Smooth muscle cell (in vitro differentiated cells): ENCODE measurements around the gene S100P. TPM values are rescaled to one million over a fixed set of nuclear protein-coding genes. Genes with fewer than 3 reads are reported as not detected.
"Not testable (repeated sequence)": the region's sequence is repeated elsewhere in the genome, so short reads cannot be mapped to it uniquely, and the experiment has no call there.

Source experiments
- DNase-seq: peaks from one replicate; lab custom pipeline; 2025; ENCODE audit not compliant: unreplicated experiment; lab: John Stamatoyannopoulos, UW
- H2AFZ ChIP-seq: fragments of 200-600 bp; sonication (generic); 2 replicates; pipeline ENCODE4 v1.6.0; 2016; ENCODE audit warnings: antibody characterized with exemption, low read depth, mild to moderate bottlenecking
- H3F3A ChIP-seq: fragments of 200-600 bp; sonication (generic); 2 replicates; pipeline ENCODE4 v1.6.0; 2017; ENCODE audit warnings: antibody characterized with exemption, low read depth
- H3K27ac ChIP-seq: fragments of 200-600 bp; sonication (generic); 2 replicates; pipeline ENCODE4 v1.5.1; 2016; ENCODE audit warnings: low read depth, mild to moderate bottlenecking
- H3K27me3 ChIP-seq: fragments of 200-600 bp; sonication (generic); 2 replicates; pipeline ENCODE4 v1.6.1; 2016; ENCODE audit warnings: low read depth, mild to moderate bottlenecking
- H3K36me3 ChIP-seq: fragments of 200-600 bp; sonication (generic); 2 replicates; pipeline ENCODE4 v1.5.1; 2016; ENCODE audit warnings: low read depth
- H3K4me1 ChIP-seq: fragments of 200-600 bp; sonication (generic); 2 replicates; pipeline ENCODE4 v1.5.1; 2016; ENCODE audit warnings: low read depth
- H3K4me2 ChIP-seq: fragments of 200-600 bp; sonication (generic); 2 replicates; pipeline ENCODE4 v1.6.0; 2016; ENCODE audit warnings: mild to moderate bottlenecking
- H3K4me3 ChIP-seq: fragments of 200-600 bp; sonication (generic); 2 replicates; pipeline ENCODE4 v1.5.1; 2016; ENCODE audit warnings: mild to moderate bottlenecking
- H3K79me2 ChIP-seq: fragments of 200-600 bp; sonication (generic); 2 replicates; pipeline ENCODE4 v1.6.0; 2016; ENCODE audit warnings: low read depth, mild to moderate bottlenecking
- H3K9ac ChIP-seq: fragments of 200-600 bp; sonication (generic); 2 replicates; pipeline ENCODE4 v1.6.0; 2016; ENCODE audit warnings: low read depth
- H3K9me3 ChIP-seq: fragments of 200-600 bp; sonication (generic); replicated peaks from 2 replicates; pipeline ENCODE4 v1.5.1; 2016; ENCODE audit warnings: low read depth
- H4K20me1 ChIP-seq: fragments of 200-600 bp; sonication (generic); 2 replicates; pipeline ENCODE4 v1.6.0; 2016; ENCODE audit warnings: low read depth
- WGBS: methylation state at CpG from one replicate; pipeline ENCODE4 v1.1.7; 2016; ENCODE audit warnings: low lambda C conversion rate; 5-methylcytosine and 5-hydroxymethylcytosine counted together
- polyA plus RNA-seq: library from polyadenylated mRNA; unstranded; fragments of >200 nt; fragmentation: Nextera tagmentation; extraction: Ambion mirVana; gene quantifications from 2 replicates; pipeline ENCODE4 v1.2.1, GENCODE V29; 2016
- total RNA-seq: library from RNA; depleted of rRNA; stranded (reverse); fragments of >200 nt; gene quantifications from 2 replicates; pipeline ENCODE4 v1.2.3, GENCODE V29; 2014
- TF ChIP-seq, protein P1 (sequence below): fragments of 200-600 bp; sonication (generic); IDR thresholded peaks from 2 replicates; pipeline ENCODE4 v1.5.1; 2017; ENCODE audit warnings: borderline replicate concordance, mild to moderate bottlenecking, antibody characterized with exemption; ENCODE audit not compliant: insufficient read depth, poor library complexity, severe bottlenecking

The S100P gene
- total and polyA plus RNA-seq, 2 experiments from 2014 or later: 4.0 to 6.6 TPM

DNA sequence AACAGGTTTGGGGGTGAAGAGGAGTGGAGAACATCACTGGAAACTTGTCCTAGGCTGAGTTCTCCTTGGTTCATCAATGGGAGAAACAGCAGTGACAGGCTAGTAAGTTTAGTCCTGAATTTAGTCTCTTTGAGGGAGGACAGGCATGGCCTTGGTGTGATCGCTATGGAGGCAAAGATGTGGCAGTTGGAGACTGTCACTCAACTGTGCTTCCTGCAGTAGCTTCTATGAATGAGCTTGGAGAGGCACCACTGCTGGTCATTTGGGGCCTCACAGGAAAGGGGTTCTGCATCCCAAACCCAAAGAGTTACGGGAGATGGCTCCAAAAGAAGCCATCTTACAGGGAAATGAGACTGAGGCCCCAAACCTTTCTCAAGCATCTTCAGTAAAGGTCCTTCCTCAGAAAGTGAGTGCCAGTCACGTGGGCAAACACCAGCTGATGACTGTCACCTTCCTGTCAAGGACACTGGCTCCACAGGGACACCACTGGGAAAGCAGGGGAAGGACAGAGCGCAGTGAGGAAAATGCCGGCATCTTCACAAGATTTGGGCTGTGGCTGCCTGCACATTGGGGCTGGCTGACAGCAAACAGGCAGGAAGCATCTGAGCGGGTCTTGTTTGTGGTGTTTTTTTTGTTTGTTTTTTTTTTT is 46.0 kb upstream of the S100P start:
- no peaks in the 10 kb centered on the region for H3K36me3 ChIP-seq

DNA sequence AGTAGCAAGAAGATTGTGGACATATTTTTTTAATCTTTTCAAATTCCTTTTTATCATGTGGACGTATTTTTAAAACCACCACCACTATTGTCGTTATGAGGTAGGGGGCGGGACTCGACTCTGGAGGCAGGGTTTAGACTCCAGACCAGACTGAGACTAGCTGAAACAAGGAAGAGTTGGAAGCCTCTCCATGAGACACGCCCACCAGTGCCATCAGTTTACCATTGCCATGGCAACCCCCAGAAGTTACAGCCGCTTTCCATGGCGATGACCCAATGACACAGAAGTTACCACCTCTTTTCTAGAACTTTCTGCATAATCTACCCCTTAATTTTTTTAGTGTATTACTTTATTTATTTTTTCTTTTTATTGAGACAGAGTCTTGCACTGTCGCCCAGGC is 44.5 kb upstream of the S100P start:
- H3F3A ChIP-seq: no peaks in the 10 kb centered on the region
- H3K27ac ChIP-seq: no peak overlapping the region
- H3K27me3 ChIP-seq: no peaks in the 10 kb centered on the region
- no peak overlapping the region for H3K9ac ChIP-seq
- H3K36me3 ChIP-seq: no peaks in the 10 kb centered on the region
- DNase-seq: no peak
- 92% methylated on average over 8 of the region's 8 CpGs for WGBS
- no peak overlapping the region for H2AFZ ChIP-seq
- TF ChIP-seq, protein P1, sequence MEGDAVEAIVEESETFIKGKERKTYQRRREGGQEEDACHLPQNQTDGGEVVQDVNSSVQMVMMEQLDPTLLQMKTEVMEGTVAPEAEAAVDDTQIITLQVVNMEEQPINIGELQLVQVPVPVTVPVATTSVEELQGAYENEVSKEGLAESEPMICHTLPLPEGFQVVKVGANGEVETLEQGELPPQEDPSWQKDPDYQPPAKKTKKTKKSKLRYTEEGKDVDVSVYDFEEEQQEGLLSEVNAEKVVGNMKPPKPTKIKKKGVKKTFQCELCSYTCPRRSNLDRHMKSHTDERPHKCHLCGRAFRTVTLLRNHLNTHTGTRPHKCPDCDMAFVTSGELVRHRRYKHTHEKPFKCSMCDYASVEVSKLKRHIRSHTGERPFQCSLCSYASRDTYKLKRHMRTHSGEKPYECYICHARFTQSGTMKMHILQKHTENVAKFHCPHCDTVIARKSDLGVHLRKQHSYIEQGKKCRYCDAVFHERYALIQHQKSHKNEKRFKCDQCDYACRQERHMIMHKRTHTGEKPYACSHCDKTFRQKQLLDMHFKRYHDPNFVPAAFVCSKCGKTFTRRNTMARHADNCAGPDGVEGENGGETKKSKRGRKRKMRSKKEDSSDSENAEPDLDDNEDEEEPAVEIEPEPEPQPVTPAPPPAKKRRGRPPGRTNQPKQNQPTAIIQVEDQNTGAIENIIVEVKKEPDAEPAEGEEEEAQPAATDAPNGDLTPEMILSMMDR: no peak
- H3K4me2 ChIP-seq: no peak overlapping the region
- no peaks in the 10 kb centered on the region for H4K20me1 ChIP-seq
- H3K79me2 ChIP-seq: peaks cover 4% of the 10 kb centered on the region
- no peaks in the 10 kb centered on the region for H3K4me1 ChIP-seq
- H3K9me3 ChIP-seq: no peaks in the 10 kb centered on the region
- H3K4me3 ChIP-seq: no peak overlapping the region

More for the DNA sequence above, 46.0 kb upstream of the S100P start:
- Histone ChIP-seq H3K27ac (no peak overlapping the region), H3F3A (no peaks in the 10 kb centered on the region), H3K4me3 (no peak overlapping the region), H4K20me1 (peaks cover 13% of the 10 kb centered on the region), H3K79me2 (peaks cover 18% of the 10 kb centered on the region), H3K9me3 (no peaks in the 10 kb centered on the region), H3K9ac (no peak overlapping the region), H3K27me3 (no peaks in the 10 kb centered on the region), H3K4me2 (no peak overlapping the region), H2AFZ (no peak overlapping the region), H3K4me1 (peaks cover 6% of the 10 kb centered on the region)
- no peak for DNase-seq
- 52% methylated on average over 6 of the region's 6 CpGs for WGBS
- TF ChIP-seq, protein P1: no peak

DNA sequence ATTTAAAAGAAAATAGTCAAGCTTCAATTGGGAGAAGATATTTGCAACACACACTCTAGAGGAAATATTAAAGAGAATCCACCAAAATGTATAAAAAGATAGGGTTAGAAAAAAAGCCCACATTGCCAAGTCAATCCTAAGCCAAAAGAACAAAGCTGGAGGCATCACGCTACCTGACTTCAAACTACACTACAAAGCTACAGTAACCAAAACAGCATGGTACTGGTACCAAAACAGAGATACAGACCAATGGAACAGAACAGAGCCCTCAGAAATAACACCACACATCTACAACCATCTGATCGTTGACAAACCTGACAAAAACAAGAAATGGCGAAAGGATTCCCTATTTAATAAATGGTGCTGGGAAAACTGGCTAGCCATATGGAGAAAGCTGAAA is 39.5 kb upstream of the S100P start:
- not testable (repeated sequence) for H4K20me1 ChIP-seq, H3K4me1 ChIP-seq, DNase-seq, H3K4me2 ChIP-seq, H3K4me3 ChIP-seq, H3K36me3 ChIP-seq, H3F3A ChIP-seq, H2AFZ ChIP-seq, H3K79me2 ChIP-seq, H3K9me3 ChIP-seq, H3K27me3 ChIP-seq, H3K9ac ChIP-seq, H3K27ac ChIP-seq
- WGBS: 96% methylated on average over 3 of the region's 3 CpGs

DNA sequence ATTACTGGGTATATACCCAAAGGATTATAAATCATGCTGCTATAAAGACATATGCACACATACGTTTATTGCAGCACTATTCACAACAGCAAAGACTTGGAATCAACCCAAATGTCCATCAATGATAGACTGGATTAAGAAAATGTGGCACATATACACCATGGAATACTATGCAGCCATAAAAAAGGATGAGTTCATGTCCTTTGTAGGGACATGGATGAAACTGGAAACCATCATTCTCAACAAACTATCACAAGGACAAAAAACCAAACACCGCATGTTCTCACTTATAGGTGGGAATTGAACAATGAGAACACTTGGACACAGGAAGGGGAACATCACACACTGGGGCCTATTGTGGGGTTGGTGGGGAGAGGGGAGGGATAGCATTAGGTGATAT is 38.4 kb upstream of the S100P start:
- H3K27ac ChIP-seq, H3K9ac ChIP-seq, H3K4me2 ChIP-seq, H3K9me3 ChIP-seq, H3K27me3 ChIP-seq, H3K79me2 ChIP-seq, H3K4me3 ChIP-seq, H4K20me1 ChIP-seq, DNase-seq, H3K36me3 ChIP-seq, H3F3A ChIP-seq, H3K4me1 ChIP-seq, H2AFZ ChIP-seq: not testable (repeated sequence)
- WGBS: 89% methylated on average over 2 of the region's 2 CpGs

DNA sequence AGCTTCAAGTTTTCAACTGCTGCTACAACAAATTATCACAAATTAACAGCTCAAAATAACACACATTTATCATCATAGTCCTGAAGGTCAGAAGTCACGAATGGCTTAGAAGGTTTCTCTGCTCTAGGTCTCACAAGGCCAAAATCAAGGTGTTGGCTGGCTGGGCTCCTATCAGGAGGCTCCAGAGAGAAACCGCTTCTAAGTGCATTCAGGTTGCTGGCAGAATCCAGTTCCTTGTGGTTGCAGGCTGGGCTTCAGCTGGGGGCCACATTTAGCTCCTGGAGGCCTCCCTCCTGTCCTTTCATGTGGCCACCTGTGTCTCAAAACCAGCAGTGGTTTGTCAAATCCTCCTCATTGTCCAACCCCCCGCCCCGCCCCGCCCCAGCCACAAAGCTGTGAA is 37.8 kb upstream of the S100P start:
- DNase-seq: no peak
- no peak overlapping the region for H3K4me2 ChIP-seq
- no peaks in the 10 kb centered on the region for H3K27me3 ChIP-seq
- 81% methylated on average over 2 of the region's 5 CpGs for WGBS
- H3K27ac ChIP-seq: no peak overlapping the region
- no peaks in the 10 kb centered on the region for H4K20me1 ChIP-seq
- H3K4me1 ChIP-seq: no peaks in the 10 kb centered on the region
- no peaks in the 10 kb centered on the region for H3K36me3 ChIP-seq
- no peaks in the 10 kb centered on the region for H3K79me2 ChIP-seq
- TF ChIP-seq, protein P1: no peak
- H3K9me3 ChIP-seq: no peaks in the 10 kb centered on the region
- no peak overlapping the region for H3K4me3 ChIP-seq
- no peaks in the 10 kb centered on the region for H3F3A ChIP-seq
- H3K9ac ChIP-seq: no peak overlapping the region
- H2AFZ ChIP-seq: no peak overlapping the region
